ENCODE results near the gene QTRT2. TPM values are rescaled to one million over a fixed set of nuclear protein-coding genes. Genes with fewer than 3 reads are reported as not detected.

Gene QTRT2
- total and polyA plus RNA-seq, 2 experiments from 2014 or later = 8.3 to 11.7 TPM

DNA sequence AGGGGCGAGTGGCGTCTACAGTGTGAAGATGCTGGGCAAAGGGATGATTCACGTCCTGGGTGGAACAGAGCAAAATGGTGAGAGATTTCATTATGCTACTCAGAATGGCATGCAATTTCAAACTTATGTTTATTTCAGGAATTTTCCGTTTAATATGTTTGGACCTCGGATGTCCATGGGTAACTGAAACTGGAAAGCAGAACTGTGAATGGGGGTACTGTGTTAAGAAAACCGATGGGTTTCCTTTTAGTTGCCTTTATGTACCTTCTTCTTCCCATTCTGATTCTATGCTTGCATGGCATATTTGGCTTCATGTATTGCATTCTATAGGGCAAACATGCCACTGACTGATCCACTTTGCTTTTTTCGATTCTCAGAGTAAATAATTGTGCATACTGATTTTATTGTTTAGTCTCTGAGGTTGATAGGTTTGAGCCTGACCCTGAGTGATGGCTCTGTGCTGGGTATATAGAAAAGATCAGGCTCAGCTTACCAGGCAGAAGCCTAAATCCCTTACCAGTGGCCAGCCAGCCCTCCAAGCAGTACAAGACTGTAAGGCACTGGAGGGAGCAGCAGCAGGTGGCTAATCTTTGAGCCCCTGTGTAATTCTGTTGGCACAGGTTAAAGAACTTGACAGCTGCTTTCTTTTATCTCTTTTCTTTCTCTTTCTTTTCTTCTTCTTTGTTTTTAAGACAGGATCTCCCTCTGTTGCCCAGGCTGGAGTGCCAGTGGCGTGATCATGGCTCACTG is 4.5 kb downstream of the QTRT2 start:
- WGBS, 2 experiments (ENCODE audit: low coverage in 1 of 2, low lambda C conversion rate in 2 of 2, missing lambda C conversion rate in 2 of 2) = 96 to 97% methylated on average over 8 of the region's 8 CpGs
- Histone ChIP-seq H3K4me2 (ENCODE audit: unreplicated experiment) (no peak overlapping the region), H3K9me2 (ENCODE audit: insufficient read depth) (no peaks in the 10 kb centered on the region), H3K9me3 (ENCODE audit: low read depth) (no peaks in the 10 kb centered on the region), H2AFZ (no peak overlapping the region), H3K27me3 (replicated peaks; ENCODE audit: insufficient read depth) (no peaks in the 10 kb centered on the region), H3K79me2 (ENCODE audit: insufficient read depth) (peaks cover 93% of the 10 kb centered on the region), H3F3A (ENCODE audit: insufficient read depth) (no peaks in the 10 kb centered on the region), H3K4me3 (no peak overlapping the region), H4K20me1 (ENCODE audit: insufficient read depth) (no peaks in the 10 kb centered on the region), H3K27ac (no peak overlapping the region), H3K36me3 (ENCODE audit: low read depth) (no peaks in the 10 kb centered on the region; the same call in 1 of the 2 replicates), H3K4me1 (ENCODE audit: insufficient read depth) (peaks cover 8% of the 10 kb centered on the region), H3K9ac (no peak overlapping the region)
- in situ Hi-C loops (cut with MboI) = no loop called here
- DNase-seq = no peak
- TF ChIP-seq EZH2phosphoT487 (IDR thresholded peaks at IDR 0.05; ENCODE audit: insufficient read depth, low read depth) (no peak), EZH2 (IDR thresholded peaks at IDR 0.05; ENCODE audit: insufficient read depth, poor library complexity, severe bottlenecking) (no peak)

- Histone ChIP-seq H3K4me3 (no peak overlapping the region), H3F3A (ENCODE audit: insufficient read depth) (no peaks in the 10 kb centered on the region), H3K9ac (no peak overlapping the region), H4K20me1 (ENCODE audit: insufficient read depth) (no peaks in the 10 kb centered on the region), H2AFZ (no peak overlapping the region), H3K27me3 (replicated peaks; ENCODE audit: insufficient read depth) (no peaks in the 10 kb centered on the region), H3K36me3 (ENCODE audit: low read depth) (peaks cover 15% of the 10 kb centered on the region; the same call in 1 of the 2 replicates), H3K27ac (no peak overlapping the region), H3K4me1 (ENCODE audit: insufficient read depth) (no peaks in the 10 kb centered on the region), H3K9me2 (ENCODE audit: insufficient read depth) (no peaks in the 10 kb centered on the region), H3K79me2 (ENCODE audit: insufficient read depth) (peaks cover 37% of the 10 kb centered on the region), H3K9me3 (ENCODE audit: low read depth) (no peaks in the 10 kb centered on the region), H3K4me2 (ENCODE audit: unreplicated experiment) (no peak overlapping the region)
- WGBS, 2 experiments (ENCODE audit: low coverage in 1 of 2, low lambda C conversion rate in 2 of 2, missing lambda C conversion rate in 2 of 2) = 98% methylated on average over 4 of the region's 4 CpGs
- in situ Hi-C loops (cut with MboI) = no loop called here
- TF ChIP-seq EZH2 (IDR thresholded peaks at IDR 0.05; ENCODE audit: insufficient read depth, poor library complexity, severe bottlenecking) = no peak
- TF ChIP-seq EZH2phosphoT487 (IDR thresholded peaks at IDR 0.05; ENCODE audit: insufficient read depth, low read depth) = no peak
- DNase-seq = no peak
Measured at GRCh38 chr3:114067804-114068203, 11.3 kb downstream of the QTRT2 start.

DNA sequence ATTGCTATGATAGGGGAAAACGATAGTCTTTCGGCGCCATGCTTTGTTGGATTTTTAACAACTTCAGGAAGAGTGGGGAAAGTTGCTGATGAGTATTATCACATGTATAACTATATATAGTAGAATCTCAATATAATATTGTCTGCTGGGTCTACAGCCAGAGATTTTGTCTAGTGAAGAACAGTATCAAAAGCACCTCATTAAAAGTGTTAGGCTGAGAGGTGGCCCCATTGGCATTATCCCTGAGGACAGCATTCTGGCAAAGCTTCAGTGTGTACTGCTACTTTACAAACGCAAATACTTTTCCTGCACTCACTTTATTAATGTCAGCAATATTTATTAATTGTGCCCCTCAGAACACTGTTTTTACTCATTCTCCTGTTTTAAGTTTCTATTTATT is 11.8 kb downstream of the QTRT2 start:
- H3K27ac ChIP-seq = no peak overlapping the region
- peaks cover 18% of the 10 kb centered on the region; the same call in 1 of the 2 replicates for H3K36me3 ChIP-seq (ENCODE audit: low read depth)
- no peak overlapping the region for H3K9ac ChIP-seq
- TF ChIP-seq EZH2 (IDR thresholded peaks at IDR 0.05; ENCODE audit: insufficient read depth, poor library complexity, severe bottlenecking) = no peak
- TF ChIP-seq EZH2phosphoT487 (IDR thresholded peaks at IDR 0.05; ENCODE audit: insufficient read depth, low read depth) = no peak
- H2AFZ ChIP-seq = no peak overlapping the region
- no peaks in the 10 kb centered on the region for H3K4me1 ChIP-seq (ENCODE audit: insufficient read depth)
- no peaks in the 10 kb centered on the region for H3K27me3 ChIP-seq (replicated peaks; ENCODE audit: insufficient read depth)
- in situ Hi-C loops (cut with MboI) = no loop called here
- no peak overlapping the region for H3K4me2 ChIP-seq (ENCODE audit: unreplicated experiment)
- H3K9me2 ChIP-seq (ENCODE audit: insufficient read depth) = no peaks in the 10 kb centered on the region
- H3K79me2 ChIP-seq (ENCODE audit: insufficient read depth) = peaks cover 32% of the 10 kb centered on the region
- WGBS, 2 experiments (ENCODE audit: low coverage in 1 of 2, low lambda C conversion rate in 2 of 2, missing lambda C conversion rate in 2 of 2) = 95 to 99% methylated on average over 4 of the region's 4 CpGs
- no peaks in the 10 kb centered on the region for H4K20me1 ChIP-seq (ENCODE audit: insufficient read depth)
- H3F3A ChIP-seq (ENCODE audit: insufficient read depth) = no peaks in the 10 kb centered on the region
- H3K4me3 ChIP-seq = no peak overlapping the region
- H3K9me3 ChIP-seq (ENCODE audit: low read depth) = no peaks in the 10 kb centered on the region
- DNase-seq = no peak

GRCh38 chr3:114071786-114072185 is 15.2 kb downstream of the QTRT2 start:
- Histone ChIP-seq H2AFZ (no peak overlapping the region), H3K79me2 (ENCODE audit: insufficient read depth) (0 out of 2 replicates have a peak, but pooled peaks cover 6% of the 10 kb centered on the region), H3K27me3 (replicated peaks; ENCODE audit: insufficient read depth) (no peaks in the 10 kb centered on the region), H3K4me1 (ENCODE audit: insufficient read depth) (no peaks in the 10 kb centered on the region), H3K36me3 (ENCODE audit: low read depth) (peaks cover 43% of the 10 kb centered on the region), H3K4me2 (ENCODE audit: unreplicated experiment) (no peak overlapping the region), H4K20me1 (ENCODE audit: insufficient read depth) (no peaks in the 10 kb centered on the region), H3F3A (ENCODE audit: insufficient read depth) (no peaks in the 10 kb centered on the region), H3K4me3 (no peak overlapping the region), H3K27ac (no peak overlapping the region), H3K9me2 (ENCODE audit: insufficient read depth) (no peaks in the 10 kb centered on the region), H3K9ac (no peak overlapping the region), H3K9me3 (ENCODE audit: low read depth) (no peaks in the 10 kb centered on the region)
- DNase-seq = no peak
- in situ Hi-C loops (cut with MboI) = no loop called here
- WGBS, 2 experiments (ENCODE audit: low coverage in 1 of 2, low lambda C conversion rate in 2 of 2, missing lambda C conversion rate in 2 of 2) = 92 to 100% methylated on average over 1 of the region's 1 CpG
- TF ChIP-seq EZH2 (IDR thresholded peaks at IDR 0.05; ENCODE audit: insufficient read depth, poor library complexity, severe bottlenecking) (no peak), EZH2phosphoT487 (IDR thresholded peaks at IDR 0.05; ENCODE audit: insufficient read depth, low read depth) (no peak)

All from GM23248 (cell line).